ENCODE data around the gene TGFA.

GRCh38 chr2:70473101-70473722, 80.4 kb downstream of the TGFA start:
- TF ChIP-seq EZH2phosphoT487 (IDR thresholded peaks at IDR 0.05; ENCODE audit: borderline replicate concordance) (no peak), MAX (IDR thresholded peaks at IDR 0.05) (no peak), FOSL1 (IDR thresholded peaks at IDR 0.05; ENCODE audit: low read depth) (no peak), TCF7L2 (IDR thresholded peaks at IDR 0.05; ENCODE audit: borderline replicate concordance, extremely low read depth, insufficient read depth, insufficient read length) (no peak), POLR2A (IDR thresholded peaks at IDR 0.05; ENCODE audit: borderline replicate concordance, extremely low read depth, insufficient read depth, insufficient read length) (no peak), CTCF (IDR thresholded peaks at IDR 0.05 in 2 of 3, conservative IDR thresholded peaks at IDR 0.05 in 1 of 3; ENCODE audit: borderline replicate concordance in 1 of 3, insufficient read depth in 1 of 3, low read depth in 2 of 3, low read length in 2 of 3) (no peak), EZH2 (IDR thresholded peaks at IDR 0.05) (no peak)

Data from HCT116 (cell line).